ENCODE results near the gene MFAP2.
A peak's percentile ranks its signal among the peaks of the same experiment; 100 is the strongest.
"Not testable (repeated sequence)": the region's sequence is repeated elsewhere in the genome, so short reads cannot be mapped to it uniquely, and the experiment has no call there.

MFAP2 gene

GRCh38 chr1:16944038-16944437 is 36.4 kb downstream of the MFAP2 start:
- Mint-ChIP-seq H3K9me3 (no peaks in the 10 kb centered on the region), H3K4me1 (no peaks in the 10 kb centered on the region), H3K36me3 (ENCODE audit: low read depth) (peaks cover 17% of the 10 kb centered on the region), H3K27ac (no peak overlapping the region), H3K27me3 (ENCODE audit: low read depth, poor library complexity) (no peaks in the 10 kb centered on the region), H3K4me3 (no peak overlapping the region)
- no peak for DNase-seq
- no peak for TF ChIP-seq CTCF (IDR thresholded peaks at IDR 0.05)

GRCh38 chr1:16939386-16940180 is 40.8 kb downstream of the MFAP2 start:
- DNase-seq, result peak; percentile 47

GRCh38 chr1:16938351-16939321 is 41.8 kb downstream of the MFAP2 start:
- peak overlapping the region; percentile 48 for H3K4me3 Mint-ChIP-seq
- H3K4me1 Mint-ChIP-seq, result no peaks in the 10 kb centered on the region
- no peak overlapping the region for H3K27ac Mint-ChIP-seq
- peak; percentile 51 for DNase-seq
- peaks cover 2% of the 10 kb centered on the region for H3K27me3 Mint-ChIP-seq (ENCODE audit: low read depth, poor library complexity)
- H3K9me3 Mint-ChIP-seq, result no peaks in the 10 kb centered on the region
- H3K36me3 Mint-ChIP-seq (ENCODE audit: low read depth), result peaks cover 21% of the 10 kb centered on the region
- no peak for TF ChIP-seq CTCF (IDR thresholded peaks at IDR 0.05)

More at GRCh38 chr1:16939386-16940180, 40.8 kb downstream of the MFAP2 start:
- H3K27ac Mint-ChIP-seq; H3K27me3 Mint-ChIP-seq (ENCODE audit: low read depth, poor library complexity); H3K9me3 Mint-ChIP-seq; H3K4me1 Mint-ChIP-seq: not testable (repeated sequence)
- peaks cover 21% of the 10 kb centered on the region for H3K36me3 Mint-ChIP-seq (ENCODE audit: low read depth)
- peak overlapping the region; percentile 48 for H3K4me3 Mint-ChIP-seq

- H3K27me3 Mint-ChIP-seq (ENCODE audit: low read depth, poor library complexity); DNase-seq; H3K4me3 Mint-ChIP-seq; H3K27ac Mint-ChIP-seq; H3K9me3 Mint-ChIP-seq; H3K4me1 Mint-ChIP-seq: not testable (repeated sequence)
- peaks cover 13% of the 10 kb centered on the region for H3K36me3 Mint-ChIP-seq (ENCODE audit: low read depth)
Measured at GRCh38 chr1:16936580-16936979, 43.8 kb downstream of the MFAP2 start.

- H3K27me3 Mint-ChIP-seq (ENCODE audit: low read depth, poor library complexity); H3K9me3 Mint-ChIP-seq; H3K4me1 Mint-ChIP-seq: not testable (repeated sequence)
Measured at GRCh38 chr1:16933945-16934344, 46.5 kb downstream of the MFAP2 start.

GRCh38 chr1:16931206-16931934 is 49.0 kb downstream of the MFAP2 start:
- H3K36me3 Mint-ChIP-seq (ENCODE audit: low read depth), result peaks cover 17% of the 10 kb centered on the region
- peaks cover 13% of the 10 kb centered on the region for H3K4me1 Mint-ChIP-seq
- H3K27ac Mint-ChIP-seq; DNase-seq; H3K9me3 Mint-ChIP-seq; H3K27me3 Mint-ChIP-seq (ENCODE audit: low read depth, poor library complexity); H3K4me3 Mint-ChIP-seq: not testable (repeated sequence)

More at GRCh38 chr1:16933945-16934344, 46.5 kb downstream of the MFAP2 start:
- H3K27ac Mint-ChIP-seq, DNase-seq, H3K4me3 Mint-ChIP-seq: not testable (repeated sequence)
- peaks cover 17% of the 10 kb centered on the region for H3K36me3 Mint-ChIP-seq (ENCODE audit: low read depth)

- not testable (repeated sequence) for H3K36me3 Mint-ChIP-seq (ENCODE audit: low read depth); H3K4me3 Mint-ChIP-seq; H3K9me3 Mint-ChIP-seq; H3K27ac Mint-ChIP-seq; H3K27me3 Mint-ChIP-seq (ENCODE audit: low read depth, poor library complexity); DNase-seq
- H3K4me1 Mint-ChIP-seq, result peaks cover 32% of the 10 kb centered on the region
Measured at GRCh38 chr1:16929146-16930041, 51.0 kb downstream of the MFAP2 start.

Measured in nephron progenitor cell (in vitro differentiated cells).